GM12878 (cell line): ENCODE data around the gene CREG2.

Source experiments
- CBX3 ChIP-seq: fragments of 200-600 bp; sonication (generic); IDR thresholded peaks from 2 replicates; pipeline ENCODE4 v1.6.1; 2016; ENCODE audit warnings: low read depth, borderline replicate concordance
- CEBPB ChIP-seq, 2 experiments: fragments of 150-350 bp in 1 of 2; IDR thresholded peaks; 2 replicates each; pipeline ENCODE4 v1.6.1; 2012 to 2014; ENCODE audit warnings: low read depth in 2 of 2, low read length in 2 of 2, borderline replicate concordance in 1 of 2, inconsistent platforms in 1 of 2
- CREM ChIP-seq: IDR thresholded peaks from 2 replicates; pipeline ENCODE4 v1.6.1; 2014; ENCODE audit warnings: antibody characterized with exemption, low read depth
- CTCF ChIP-seq, 3 experiments: IDR thresholded peaks in 2 of 3; conservative IDR thresholded peaks in 1 of 3; 2 replicates each; pipeline ENCODE4 v1.5.1; 2011; ENCODE audit warnings: low read depth in 3 of 3, low read length in 3 of 3, mild to moderate bottlenecking in 3 of 3, control low read depth in 2 of 3, moderate library complexity in 2 of 3, inconsistent platforms in 1 of 3, mixed read lengths in 1 of 3; ENCODE audit not compliant: control insufficient read depth in 2 of 3, insufficient read depth in 1 of 3; ENCODE audit errors: extremely low read depth in 1 of 3
- ELK1 ChIP-seq: IDR thresholded peaks from 2 replicates; pipeline ENCODE4 v1.6.1; 2012; ENCODE audit warnings: low read depth, low read length, improper control_type of control experiment
- FOXM1 ChIP-seq: IDR thresholded peaks from 2 replicates; pipeline ENCODE4 v1.6.1; 2012; ENCODE audit warnings: low read depth, mild to moderate bottlenecking, inconsistent platforms, low read length, moderate library complexity
- GABPA ChIP-seq: IDR thresholded peaks from 2 replicates; pipeline ENCODE4 v1.6.1; 2014; ENCODE audit warnings: antibody characterized with exemption, low read depth, mild to moderate bottlenecking, inconsistent platforms
- MTA3 ChIP-seq: IDR thresholded peaks from 2 replicates; pipeline ENCODE4 v1.6.1; 2012; ENCODE audit warnings: low read length, inconsistent platforms, borderline replicate concordance
- POLR2A ChIP-seq: IDR thresholded peaks from 2 replicates; pipeline ENCODE4 v1.6.1; 2011; ENCODE audit warnings: low read depth, mild to moderate bottlenecking, low read length
- POLR2AphosphoS5 ChIP-seq: IDR thresholded peaks from 2 replicates; pipeline ENCODE4 v1.6.1; 2011; ENCODE audit warnings: mild to moderate bottlenecking, low read length, inconsistent platforms
- RAD51 ChIP-seq: fragments of 450-650 bp; IDR thresholded peaks from 2 replicates; pipeline ENCODE4 v1.6.1; 2016; ENCODE audit warnings: moderate library complexity, mild to moderate bottlenecking, inconsistent platforms
- RB1 ChIP-seq: fragments of 450-650 bp; formaldehyde crosslinking; IDR thresholded peaks from 2 replicates; pipeline ENCODE4 v1.6.1; 2017; ENCODE audit warnings: mild to moderate bottlenecking, borderline replicate concordance
- RBBP5 ChIP-seq: fragments of 200-600 bp; sonication (generic); conservative IDR thresholded peaks from 2 replicates; pipeline ENCODE4 v1.6.1; 2016
- SRF ChIP-seq, 2 experiments: IDR thresholded peaks; 2 replicates each; pipeline ENCODE4 v1.6.1; 2011; ENCODE audit warnings: low read depth in 2 of 2, low read length in 2 of 2, mild to moderate bottlenecking in 1 of 2, moderate library complexity in 1 of 2

GRCh38 chr2:101380376-101380775, 6.9 kb downstream of the CREG2 start:
- no peak for TF ChIP-seq FOXM1
- TF ChIP-seq CBX3, result no peak
- no peak for TF ChIP-seq MTA3
- TF ChIP-seq POLR2A, result no peak
- TF ChIP-seq POLR2AphosphoS5, result no peak
- TF ChIP-seq GABPA, result no peak
- no peak for TF ChIP-seq RAD51
- TF ChIP-seq CEBPB (IDR thresholded peaks at IDR 0.05; ENCODE audit: borderline replicate concordance in 1 of 2, low read depth in 2 of 2, low read length in 2 of 2), result no peak
- no peak for TF ChIP-seq RB1
- no peak for TF ChIP-seq ELK1
- TF ChIP-seq CTCF (IDR thresholded peaks at IDR 0.05 in 2 of 3, conservative IDR thresholded peaks at IDR 0.05 in 1 of 3; ENCODE audit: control insufficient read depth in 2 of 3, extremely low read depth in 1 of 3, insufficient read depth in 1 of 3, low read depth in 3 of 3, low read length in 3 of 3), result no peak
- TF ChIP-seq SRF (IDR thresholded peaks at IDR 0.05; ENCODE audit: low read depth in 2 of 2, low read length in 2 of 2), result no peak
- no peak for TF ChIP-seq RBBP5
- TF ChIP-seq CREM, result no peak
